Mesendoderm (in vitro differentiated cells): ENCODE data around the gene ARHGEF1.
"Not testable (repeated sequence)": the region's sequence is repeated elsewhere in the genome, so short reads cannot be mapped to it uniquely, and the experiment has no call there.

Source experiments
- DNase-seq: peaks from one replicate; pipeline ENCODE4 v3.0.0; 2013
- H2AK5ac ChIP-seq: 2 replicates; pipeline ENCODE4 v1.6.1; 2013; ENCODE audit warnings: low read length, inconsistent platforms
- H2BK120ac ChIP-seq: 2 replicates; pipeline ENCODE4 v1.6.1; 2013; ENCODE audit warnings: low read depth, mild to moderate bottlenecking, low read length, moderate library complexity, mixed read lengths
- H2BK15ac ChIP-seq: replicated peaks from 2 replicates; pipeline ENCODE4 v1.6.1; 2013; ENCODE audit warnings: low read depth, mild to moderate bottlenecking, moderate library complexity
- H2BK5ac ChIP-seq: 2 replicates; pipeline ENCODE4 v1.6.1; 2013; ENCODE audit warnings: low read length, inconsistent platforms
- H3K18ac ChIP-seq: 2 replicates; pipeline ENCODE4 v1.6.1; 2013; ENCODE audit warnings: mild to moderate bottlenecking, low read length, mixed read lengths
- H3K23ac ChIP-seq: one replicate; pipeline ENCODE4 v1.6.1; 2013; ENCODE audit warnings: low read length
- H3K27ac ChIP-seq: 2 replicates; pipeline ENCODE4 v1.5.1; 2013; ENCODE audit warnings: low read depth, mild to moderate bottlenecking, inconsistent platforms, low read length, moderate library complexity
- H3K27me3 ChIP-seq: 2 replicates; pipeline ENCODE4 v1.6.1; 2013; ENCODE audit warnings: low read length, control low read depth, mild to moderate bottlenecking, inconsistent platforms; ENCODE audit not compliant: insufficient read depth, poor library complexity
- H3K36me3 ChIP-seq: 2 replicates; pipeline ENCODE4 v1.6.1; 2013; ENCODE audit warnings: low read length, inconsistent platforms; ENCODE audit not compliant: control insufficient read depth, insufficient read depth
- H3K4ac ChIP-seq: one replicate; pipeline ENCODE4 v1.6.1; 2013; ENCODE audit warnings: low read depth, mild to moderate bottlenecking, low read length, moderate library complexity
- H3K4me1 ChIP-seq: 2 replicates; pipeline ENCODE4 v1.6.1; 2013; ENCODE audit warnings: low read depth, low read length, inconsistent platforms; ENCODE audit not compliant: control insufficient read depth
- H3K4me2 ChIP-seq: 2 replicates; pipeline ENCODE4 v1.6.1; 2013; ENCODE audit warnings: low read length
- H3K4me3 ChIP-seq: 2 replicates; pipeline ENCODE4 v1.5.1; 2013; ENCODE audit warnings: mild to moderate bottlenecking, low read length
- H3K56ac ChIP-seq: one replicate; pipeline ENCODE4 v1.6.1; 2013; ENCODE audit warnings: low read length
- H3K79me1 ChIP-seq: 2 replicates; pipeline ENCODE4 v1.6.1; 2013; ENCODE audit warnings: low read length, inconsistent platforms
- H3K79me2 ChIP-seq: 2 replicates; pipeline ENCODE4 v1.6.1; 2013; ENCODE audit warnings: mild to moderate bottlenecking, low read length; ENCODE audit not compliant: control insufficient read depth, insufficient read depth
- H3K9ac ChIP-seq: 2 replicates; pipeline ENCODE4 v1.6.1; 2013; ENCODE audit warnings: low read length, inconsistent platforms
- H4K5ac ChIP-seq: one replicate; pipeline ENCODE4 v1.6.1; 2013; ENCODE audit warnings: low read length
- H4K8ac ChIP-seq: one replicate; pipeline ENCODE4 v1.6.1; 2013; ENCODE audit warnings: low read depth, mild to moderate bottlenecking, control low read depth, low read length, moderate library complexity
- WGBS: extraction: QIAGEN DNeasy Blood & Tissue Kit; methylation state at CpG from one replicate; pipeline ENCODE4 v1.1.7; 2013; ENCODE audit warnings: low lambda C conversion rate, missing lambda C conversion rate; ENCODE audit not compliant: insufficient coverage; ENCODE audit errors: extremely low coverage; 5-methylcytosine and 5-hydroxymethylcytosine counted together

ARHGEF1 gene

DNA sequence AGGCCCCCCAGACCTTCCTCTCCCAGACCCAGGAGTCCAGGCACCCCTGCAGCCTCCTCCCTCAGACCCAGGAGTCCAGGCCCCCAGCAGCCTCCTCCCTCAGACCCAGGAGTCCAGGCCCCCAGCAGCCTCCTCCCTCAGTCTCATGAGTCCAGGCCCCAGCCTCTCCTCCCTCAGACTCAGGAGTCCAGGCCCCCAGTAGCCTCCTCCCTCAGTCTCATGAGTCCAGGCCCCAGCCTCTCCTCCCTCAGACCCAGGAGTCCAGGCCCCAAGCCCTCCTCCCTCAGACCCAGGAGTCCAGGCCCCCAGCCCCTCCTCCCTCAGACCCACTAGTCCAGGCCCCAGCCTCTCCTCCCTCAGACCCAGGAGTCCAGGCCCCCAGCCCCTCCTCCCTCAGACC lies 56.2 kb downstream of the ARHGEF1 start:
- not testable (repeated sequence) for H3K9ac ChIP-seq, H3K23ac ChIP-seq, H3K4me3 ChIP-seq, H3K18ac ChIP-seq, DNase-seq, H2BK120ac ChIP-seq, H3K36me3 ChIP-seq, H3K27ac ChIP-seq, H3K4me2 ChIP-seq, H2BK15ac ChIP-seq, H4K8ac ChIP-seq, H2BK5ac ChIP-seq, H4K5ac ChIP-seq, H3K56ac ChIP-seq, H3K4me1 ChIP-seq, H3K79me1 ChIP-seq, H2AK5ac ChIP-seq, H3K4ac ChIP-seq, H3K79me2 ChIP-seq
- H3K27me3 ChIP-seq: peaks cover 34% of the 10 kb centered on the region

GRCh38 chr19:41939861-41940730 lies 57.1 kb downstream of the ARHGEF1 start:
- Histone ChIP-seq H2BK120ac (no peak overlapping the region), H3K23ac (no peak overlapping the region), H3K36me3 (no peaks in the 10 kb centered on the region), H4K5ac (no peak overlapping the region), H3K4me3 (peak overlapping the region; percentile 50), H2BK5ac (no peak overlapping the region), H2BK15ac (no peak overlapping the region), H4K8ac (no peak overlapping the region), H3K56ac (peak overlapping the region; percentile 85), H2AK5ac (no peak overlapping the region), H3K79me1 (no peaks in the 10 kb centered on the region), H3K4ac (no peak overlapping the region), H3K9ac (peak overlapping the region; percentile 63), H3K4me2 (peak overlapping the region; percentile 91), H3K27ac (no peak overlapping the region), H3K18ac (peak overlapping the region; percentile 56), H3K27me3 (peaks cover 31% of the 10 kb centered on the region), H3K4me1 (no peaks in the 10 kb centered on the region), H3K79me2 (no peaks in the 10 kb centered on the region)
- peak; percentile 57 for DNase-seq
- WGBS: no CpG with 5 or more reads among the region's 83 CpGs

DNA sequence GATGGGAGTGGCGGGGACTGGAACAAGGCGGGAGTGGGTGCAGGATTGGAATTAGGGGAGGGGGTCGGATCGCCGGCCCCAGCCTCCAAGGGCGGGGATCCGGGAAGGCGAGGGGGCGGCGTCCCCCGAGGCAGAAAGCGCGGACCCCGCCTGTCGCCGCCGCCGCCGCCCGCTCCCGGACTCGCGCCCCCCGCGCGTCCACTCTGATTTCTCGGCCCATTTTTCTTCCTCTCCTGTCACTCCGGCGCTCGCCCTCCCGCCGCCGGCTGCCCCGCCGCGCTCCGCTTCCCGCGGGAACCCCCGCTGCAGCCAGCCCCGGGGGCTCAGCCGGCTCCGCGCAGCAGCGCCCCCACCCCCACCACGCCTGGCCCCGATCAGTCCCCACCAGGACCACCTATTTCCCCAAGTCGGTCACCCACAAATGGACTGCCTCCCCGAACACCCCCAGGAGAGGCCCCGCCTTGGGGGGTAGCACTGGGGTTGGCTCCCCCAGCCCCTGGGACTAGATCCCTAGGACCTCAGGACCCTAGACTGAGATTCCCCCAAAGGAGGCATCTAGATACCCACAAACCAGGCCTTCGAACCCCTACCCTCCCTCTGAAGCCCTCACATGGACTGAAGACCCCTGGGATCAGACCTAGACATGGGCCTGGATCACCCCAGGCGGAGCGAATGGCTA lies 57.9 kb downstream of the ARHGEF1 start:
- peak overlapping the region; percentile 85 for H3K56ac ChIP-seq
- H3K79me2 ChIP-seq: no peaks in the 10 kb centered on the region
- no peak overlapping the region for H4K8ac ChIP-seq
- no peak overlapping the region for H2BK120ac ChIP-seq
- H3K4me3 ChIP-seq: peak overlapping the region; percentile 50
- no peak overlapping the region for H3K4ac ChIP-seq
- no peak overlapping the region for H2BK5ac ChIP-seq
- no peak overlapping the region for H2BK15ac ChIP-seq
- H3K27me3 ChIP-seq: peaks cover 26% of the 10 kb centered on the region
- no peak overlapping the region for H3K27ac ChIP-seq
- no peak for DNase-seq
- no peak overlapping the region for H3K18ac ChIP-seq
- no CpG with 5 or more reads among the region's 53 CpGs for WGBS
- peak overlapping the region; percentile 91 for H3K4me2 ChIP-seq
- H3K9ac ChIP-seq: peak overlapping the region; percentile 63
- H3K23ac ChIP-seq: no peak overlapping the region
- no peaks in the 10 kb centered on the region for H3K79me1 ChIP-seq
- no peaks in the 10 kb centered on the region for H3K4me1 ChIP-seq
- no peaks in the 10 kb centered on the region for H3K36me3 ChIP-seq
- H4K5ac ChIP-seq: no peak overlapping the region
- H2AK5ac ChIP-seq: no peak overlapping the region

GRCh38 chr19:41941410-41942202 lies 58.6 kb downstream of the ARHGEF1 start:
- H3K56ac ChIP-seq: no peak overlapping the region
- DNase-seq: no peak
- no peaks in the 10 kb centered on the region for H3K79me1 ChIP-seq
- H3K79me2 ChIP-seq: no peaks in the 10 kb centered on the region
- no peak overlapping the region for H3K18ac ChIP-seq
- H3K4me1 ChIP-seq: no peaks in the 10 kb centered on the region
- H2BK15ac ChIP-seq: no peak overlapping the region
- no peak overlapping the region for H4K5ac ChIP-seq
- H3K27me3 ChIP-seq: peaks cover 20% of the 10 kb centered on the region
- no peak overlapping the region for H2BK5ac ChIP-seq
- no peak overlapping the region for H3K4me3 ChIP-seq
- no peak overlapping the region for H3K23ac ChIP-seq
- H3K27ac ChIP-seq: no peak overlapping the region
- no peaks in the 10 kb centered on the region for H3K36me3 ChIP-seq
- H3K4ac ChIP-seq: no peak overlapping the region
- no peak overlapping the region for H2BK120ac ChIP-seq
- no peak overlapping the region for H4K8ac ChIP-seq
- no CpG with 5 or more reads among the region's 9 CpGs for WGBS
- no peak overlapping the region for H2AK5ac ChIP-seq
- no peak overlapping the region for H3K4me2 ChIP-seq
- H3K9ac ChIP-seq: no peak overlapping the region

- H3K79me1 ChIP-seq: no peaks in the 10 kb centered on the region
- H2BK120ac ChIP-seq: no peak overlapping the region
- H3K18ac ChIP-seq: no peak overlapping the region
- H3K4ac ChIP-seq: no peak overlapping the region
- no peak overlapping the region for H2AK5ac ChIP-seq
- no peak overlapping the region for H3K23ac ChIP-seq
- H2BK15ac ChIP-seq: no peak overlapping the region
- H3K4me3 ChIP-seq: no peak overlapping the region
- WGBS: no CpG with 5 or more reads among the region's 2 CpGs
- no peaks in the 10 kb centered on the region for H3K79me2 ChIP-seq
- H3K27me3 ChIP-seq: peaks cover 11% of the 10 kb centered on the region
- no peak overlapping the region for H3K27ac ChIP-seq
- H2BK5ac ChIP-seq: no peak overlapping the region
- no peaks in the 10 kb centered on the region for H3K36me3 ChIP-seq
- H3K56ac ChIP-seq: no peak overlapping the region
- no peak for DNase-seq
- no peak overlapping the region for H4K8ac ChIP-seq
- no peak overlapping the region for H3K9ac ChIP-seq
- no peaks in the 10 kb centered on the region for H3K4me1 ChIP-seq
- no peak overlapping the region for H4K5ac ChIP-seq
- no peak overlapping the region for H3K4me2 ChIP-seq
Observed at GRCh38 chr19:41944336-41944735, 61.4 kb downstream of the ARHGEF1 start.
